ENCODE data around the gene SYTL2.

- TF ChIP-seq CTCF (IDR thresholded peaks at IDR 0.05; ENCODE audit: poor library complexity) (no peak), EZH2phosphoT487 (IDR thresholded peaks at IDR 0.05; ENCODE audit: low read depth, severe bottlenecking, unreplicated experiment) (no peak), EZH2 (IDR thresholded peaks at IDR 0.05; ENCODE audit: borderline replicate concordance) (no peak)
These were observed 92.6 kb downstream of the SYTL2 start for GRCh38 chr11:85718126-85718943.
